ENCODE results near the gene KCNT2.

Gene KCNT2

DNA sequence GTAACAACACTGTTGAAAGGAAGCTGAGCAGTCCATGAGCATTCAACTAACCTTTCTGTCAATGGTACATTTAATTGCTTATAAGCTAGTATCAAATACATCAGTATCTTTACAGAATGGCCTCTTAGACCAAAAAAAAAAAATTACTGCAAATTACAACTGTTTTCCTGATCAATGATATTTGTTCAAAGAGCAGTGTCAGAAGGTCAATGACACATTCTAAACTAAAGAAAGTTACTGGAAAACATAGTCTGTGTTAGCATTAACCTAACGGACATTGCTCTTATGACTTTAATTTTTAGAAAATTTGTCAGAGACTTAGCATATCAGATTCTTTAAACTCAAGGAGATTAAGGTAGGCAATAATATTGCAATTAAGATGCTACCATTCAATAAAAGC lies 162.5 kb downstream of the KCNT2 start:
- DNase-seq (ENCODE audit: low spot score), result no peak

- no peak for DNase-seq (ENCODE audit: low spot score)
These were observed 163.6 kb downstream of the KCNT2 start for GRCh38 chr1:196444634-196445033.

DNA sequence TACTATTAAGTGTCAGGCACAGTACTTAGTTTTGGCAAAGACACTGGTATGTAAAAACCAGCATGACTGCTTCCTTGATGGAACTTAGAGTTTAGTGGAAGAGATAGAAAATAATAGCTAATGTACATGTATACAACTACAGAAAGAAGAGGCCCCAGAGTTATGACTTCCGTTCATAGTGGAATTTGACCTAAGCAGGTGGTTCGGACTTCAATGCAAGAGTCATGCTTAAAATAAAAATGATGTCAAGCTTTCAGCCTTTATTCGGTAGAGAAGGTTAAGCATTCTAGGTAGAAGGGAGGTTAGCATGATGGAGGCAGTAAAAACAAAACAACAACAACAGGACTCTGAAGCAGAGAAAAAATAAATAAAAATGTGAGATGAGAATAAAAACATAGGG lies 165.9 kb downstream of the KCNT2 start:
- DNase-seq (ENCODE audit: low spot score), result no peak

DNA sequence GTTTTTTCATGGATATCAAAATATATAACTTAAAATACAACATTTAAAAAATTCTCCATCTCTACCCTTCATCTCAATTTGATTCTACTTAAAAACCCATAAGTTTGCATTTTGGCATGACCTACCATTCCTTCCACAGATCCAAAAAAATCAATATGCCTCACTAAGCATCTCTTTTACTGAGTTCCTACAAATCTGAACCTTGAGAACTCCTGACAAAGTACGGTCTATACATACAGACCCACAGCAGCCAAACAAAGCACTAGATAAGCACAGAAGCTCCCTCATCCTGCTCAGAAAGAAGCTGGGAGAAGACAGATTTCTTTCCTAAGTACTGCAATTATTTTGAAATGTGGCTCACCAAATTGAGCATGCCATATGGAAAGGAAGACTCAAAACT lies 167.5 kb downstream of the KCNT2 start:
- no peak for DNase-seq (ENCODE audit: low spot score)

GRCh38 chr1:196438329-196438728 lies 169.9 kb downstream of the KCNT2 start:
- no peak for DNase-seq (ENCODE audit: low spot score)

GRCh38 chr1:196437671-196438070 lies 170.6 kb downstream of the KCNT2 start:
- no peak for DNase-seq (ENCODE audit: low spot score)

- no peak for DNase-seq (ENCODE audit: low spot score)
These were observed 175.2 kb downstream of the KCNT2 start for GRCh38 chr1:196433000-196433399.

DNA sequence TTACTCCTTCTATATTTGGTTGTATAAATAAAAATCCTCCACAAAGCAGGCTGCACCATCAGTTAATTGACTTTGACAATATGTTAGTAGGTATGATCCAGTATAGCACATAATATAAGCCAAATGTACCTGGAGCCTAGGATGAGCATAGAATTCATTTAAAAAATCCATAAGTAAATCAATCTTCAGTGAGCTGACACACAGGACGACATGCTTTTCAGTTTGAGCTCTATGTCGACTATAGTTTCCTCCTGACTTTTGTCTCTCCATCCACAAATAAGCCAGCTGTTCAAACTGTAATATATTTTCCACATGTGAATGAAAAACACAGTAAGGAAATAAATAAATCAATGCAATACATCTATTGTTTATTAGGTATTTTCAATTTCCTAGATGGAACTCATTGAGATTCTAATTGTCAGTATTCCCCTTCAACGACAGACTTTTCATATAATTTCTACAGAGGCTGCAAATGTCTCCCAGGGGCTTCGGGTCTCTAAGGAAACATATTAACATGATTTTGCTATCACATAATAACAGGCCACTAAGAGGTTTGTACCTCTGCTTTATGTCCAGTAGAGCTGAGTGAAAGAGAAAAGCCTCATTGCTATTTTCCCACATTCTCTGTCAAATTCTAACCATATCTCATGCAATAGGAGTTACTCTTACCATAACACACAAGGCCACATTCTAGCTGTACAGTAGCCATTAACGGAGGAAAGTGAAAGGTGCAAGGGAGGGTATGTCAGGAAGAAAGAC lies 180.1 kb downstream of the KCNT2 start:
- no peak for DNase-seq (ENCODE audit: low spot score)

GRCh38 chr1:196425513-196425912 lies 182.7 kb downstream of the KCNT2 start:
- DNase-seq (ENCODE audit: low spot score), result peak; percentile 5

- DNase-seq (ENCODE audit: low spot score), result no peak
These were observed 184.6 kb downstream of the KCNT2 start for GRCh38 chr1:196423612-196424011.

- no peak for DNase-seq (ENCODE audit: low spot score)
These were observed 189.5 kb downstream of the KCNT2 start for GRCh38 chr1:196418772-196419171.

- DNase-seq (ENCODE audit: low spot score), result no peak
These were observed 192.3 kb downstream of the KCNT2 start for GRCh38 chr1:196415978-196416377.

DNA sequence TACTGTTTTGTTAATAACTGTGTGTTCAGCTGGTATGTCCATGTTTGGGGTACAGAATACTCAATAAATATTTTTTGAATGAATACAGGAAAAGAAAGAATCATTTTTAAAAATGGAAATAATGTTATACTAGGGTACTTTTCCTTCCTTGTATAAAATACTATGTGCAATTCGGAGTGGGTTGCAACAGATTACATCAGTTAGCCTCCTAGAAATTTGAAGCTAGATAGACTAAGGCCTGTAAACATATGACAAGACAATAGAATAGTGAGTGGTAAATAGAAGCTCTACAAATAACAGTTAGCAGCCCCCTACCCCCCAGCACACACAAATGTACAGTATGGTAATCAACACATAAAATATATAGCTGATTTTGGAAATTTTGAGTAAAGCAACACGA lies 195.9 kb downstream of the KCNT2 start:
- no peak for DNase-seq (ENCODE audit: low spot score)

DNA sequence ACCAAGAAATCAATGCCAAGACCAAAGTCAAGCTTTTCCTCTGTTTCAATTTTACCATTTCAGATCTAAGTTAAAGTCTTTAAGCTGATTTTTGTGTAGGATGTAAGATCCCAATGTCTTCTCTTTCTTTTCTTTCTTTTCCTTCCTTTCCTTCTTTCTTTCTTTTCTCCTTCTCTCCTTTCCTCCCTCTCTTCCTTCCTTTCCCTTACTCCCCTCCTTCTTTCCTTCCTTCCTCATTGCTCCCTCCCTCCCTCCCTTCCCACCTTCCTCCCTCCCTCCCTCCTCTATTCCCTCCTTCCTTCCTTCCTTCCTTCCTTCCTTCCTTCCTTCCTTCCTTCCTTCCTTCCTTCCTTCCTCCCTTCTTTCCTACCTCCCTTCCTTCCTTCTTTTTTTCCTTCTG lies 197.5 kb downstream of the KCNT2 start:
- DNase-seq (ENCODE audit: low spot score), result no peak

- DNase-seq (ENCODE audit: low spot score), result no peak
These were observed 198.7 kb downstream of the KCNT2 start for GRCh38 chr1:196409586-196409985.

DNA sequence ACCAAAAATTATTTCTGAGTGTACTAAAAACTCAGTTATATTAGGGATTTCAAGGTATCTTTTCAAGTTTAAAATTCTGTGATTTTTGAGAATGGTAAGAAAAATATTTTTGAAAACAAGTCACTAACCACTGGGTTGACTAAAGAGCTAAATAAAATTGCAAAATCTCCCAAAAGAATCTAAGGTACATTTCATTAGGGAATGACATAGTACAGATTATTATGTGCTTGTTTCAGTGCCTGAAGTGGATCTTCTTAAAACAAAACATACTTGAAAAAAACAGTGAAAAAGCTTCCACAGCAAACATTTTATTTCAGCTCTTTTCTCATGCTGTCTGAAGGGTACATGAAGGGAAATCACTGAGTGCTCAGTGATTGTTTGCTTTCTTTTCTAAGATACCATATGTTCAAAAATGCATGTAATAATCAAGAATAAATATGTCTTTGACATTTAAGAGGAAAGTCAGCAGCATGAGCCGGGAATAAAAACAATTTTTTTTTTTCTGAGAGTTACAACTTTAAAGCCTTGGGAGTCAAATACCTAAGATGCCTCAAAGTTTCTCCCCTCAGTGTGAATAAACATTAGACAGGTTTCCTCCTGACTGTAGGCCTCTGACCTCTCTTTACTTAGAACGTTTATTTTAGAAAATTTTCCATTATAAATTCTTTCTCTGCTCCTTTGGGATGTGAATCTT lies 200.7 kb downstream of the KCNT2 start:
- no peak for DNase-seq (ENCODE audit: low spot score)

DNA sequence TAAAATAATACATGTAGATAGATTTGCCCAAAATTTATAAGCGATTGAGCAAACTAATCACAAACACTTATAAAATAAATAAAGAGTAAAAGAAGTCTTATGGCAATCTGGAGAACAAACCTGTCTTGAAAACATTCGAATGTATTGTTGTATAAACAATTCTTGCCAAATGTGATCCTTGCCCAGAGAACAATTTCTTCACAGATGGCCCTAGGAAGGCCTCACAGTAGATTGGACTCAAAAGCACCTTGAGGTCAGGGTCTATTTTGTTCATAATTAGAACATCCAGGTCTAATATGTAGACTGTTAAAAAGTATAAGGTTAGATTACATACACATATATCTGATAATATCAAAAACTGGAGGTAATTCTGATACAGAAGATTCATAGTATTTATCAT lies 202.4 kb downstream of the KCNT2 start:
- no peak for DNase-seq (ENCODE audit: low spot score)

DNA sequence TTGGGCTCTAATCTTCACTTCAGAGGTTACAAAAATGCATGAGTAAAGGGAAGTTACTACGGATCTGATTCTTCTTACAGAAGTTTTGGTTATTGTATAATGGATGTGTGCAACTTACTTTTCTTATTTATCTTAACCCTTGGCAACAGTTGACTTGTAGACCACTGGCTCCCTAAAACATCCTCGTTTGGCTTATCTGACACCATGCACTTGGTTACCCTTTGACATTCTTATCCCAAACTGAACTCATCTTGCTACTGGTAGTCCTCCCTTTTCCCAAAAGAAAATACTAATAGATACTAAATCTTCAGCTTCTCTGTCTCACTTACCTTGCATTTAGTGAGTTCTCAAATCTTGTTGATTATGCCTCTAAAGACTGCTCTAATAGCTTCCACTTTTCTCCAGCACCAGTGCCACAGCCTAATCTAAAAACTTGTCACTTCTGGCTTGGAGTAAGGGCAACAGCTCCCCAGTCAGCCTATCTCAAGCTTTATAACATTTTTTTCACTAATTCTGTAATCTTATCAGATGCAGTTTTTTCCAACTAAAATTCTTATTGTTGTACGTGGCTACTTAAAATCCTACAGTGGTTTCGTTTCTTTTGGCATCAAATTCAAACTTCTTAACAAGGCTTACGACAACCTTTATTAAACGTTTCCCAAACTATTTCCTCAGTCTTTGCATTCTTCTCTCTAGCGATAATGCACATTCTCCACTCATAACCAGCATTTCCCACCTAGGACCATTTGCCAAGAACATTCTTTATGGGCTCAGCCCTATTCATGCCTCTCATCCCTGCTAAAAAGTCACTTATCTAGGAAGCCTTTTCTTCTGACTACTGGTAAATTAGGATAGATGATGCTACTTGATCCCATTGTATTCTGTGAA lies 204.2 kb downstream of the KCNT2 start:
- DNase-seq (ENCODE audit: low spot score), result no peak

DNA sequence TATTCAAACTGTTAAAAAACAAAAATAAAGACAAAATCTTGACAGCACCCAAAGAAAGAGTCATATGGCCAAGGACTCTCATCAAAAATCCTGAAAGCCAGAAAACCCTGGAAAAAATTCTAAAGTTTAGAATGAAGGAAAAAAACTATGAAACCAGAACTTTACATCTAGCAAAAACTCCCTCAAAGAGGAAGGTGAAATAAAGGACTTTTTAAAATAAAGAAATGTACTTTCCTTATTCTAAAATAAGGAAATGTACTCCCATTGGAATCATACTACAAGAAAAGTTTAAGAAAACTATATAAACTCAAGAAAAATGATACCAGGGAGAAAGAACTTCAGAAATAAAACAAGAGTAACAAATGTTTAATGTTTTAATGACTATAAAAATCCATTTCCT lies 206.3 kb downstream of the KCNT2 start:
- DNase-seq (ENCODE audit: low spot score), result no peak

DNA sequence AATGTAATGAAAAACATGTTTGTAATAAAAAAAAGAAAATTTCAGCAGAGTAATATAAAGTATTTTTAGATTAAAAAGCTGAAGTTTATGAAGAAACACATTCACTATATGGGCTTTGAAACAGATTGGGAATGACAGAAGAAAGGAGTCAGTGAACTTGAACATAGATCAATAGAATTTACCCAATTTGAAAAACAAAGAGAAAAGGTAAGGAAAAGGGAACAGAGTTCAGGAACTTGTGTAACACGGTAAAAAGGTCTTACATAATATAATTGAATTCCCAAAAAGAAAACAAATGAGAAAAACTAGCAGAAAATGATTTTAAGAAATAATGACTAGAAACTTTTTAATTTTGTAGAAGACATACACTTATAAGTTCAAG lies 206.8 kb downstream of the KCNT2 start:
- no peak for DNase-seq (ENCODE audit: low spot score)

DNA sequence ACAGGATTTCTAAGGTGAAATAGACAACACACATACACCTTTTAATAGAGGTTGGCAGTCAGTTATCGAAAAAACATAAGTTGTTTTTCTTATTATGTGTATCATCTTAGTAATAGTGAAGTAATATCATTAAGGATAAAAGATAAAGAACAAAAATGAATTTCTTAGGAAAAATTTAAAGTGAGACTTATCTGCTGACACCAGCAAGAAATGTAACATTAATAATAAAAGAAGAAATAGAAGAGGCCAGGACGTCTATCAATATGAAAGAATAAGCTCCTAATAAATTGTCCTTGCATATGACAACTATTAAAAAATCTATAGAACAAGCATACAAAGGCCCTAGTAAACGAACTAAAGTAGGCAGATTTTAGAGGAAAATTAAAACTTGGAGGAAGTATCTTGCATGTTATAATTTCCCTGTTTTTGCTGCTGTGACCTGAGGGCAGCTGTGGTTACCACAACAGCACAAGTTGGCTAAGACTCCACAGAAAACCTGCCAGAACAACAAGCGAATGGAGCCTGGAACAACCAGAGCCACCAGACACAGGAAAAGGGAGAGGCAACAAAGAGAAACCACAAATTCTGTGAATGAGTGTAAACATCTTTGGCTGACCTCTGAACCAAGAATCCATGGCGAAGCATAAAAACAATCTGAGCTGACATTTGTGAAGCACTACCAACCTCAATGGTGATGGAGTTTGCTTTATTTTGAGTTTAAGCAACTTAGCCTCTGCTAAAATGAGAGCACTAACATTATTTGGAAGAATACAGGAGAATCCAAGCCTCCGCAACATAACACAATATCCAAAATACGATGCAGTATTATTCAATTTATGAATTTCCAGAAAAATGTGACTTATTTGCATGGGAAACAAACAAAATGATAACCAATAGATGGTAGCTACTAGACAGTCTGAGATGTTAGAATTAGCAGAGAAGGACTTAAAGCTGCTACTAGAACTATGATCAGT lies 207.5 kb downstream of the KCNT2 start:
- no peak for DNase-seq (ENCODE audit: low spot score)

- DNase-seq (ENCODE audit: low spot score), result no peak
These were observed 208.5 kb downstream of the KCNT2 start for GRCh38 chr1:196399713-196400112.
